A549 (cell line): ENCODE data around the gene CD3G. TPM values are rescaled to one million over a fixed set of nuclear protein-coding genes. Genes with fewer than 3 reads are reported as not detected.

ENCODE experiments used
- ATAC-seq, 2 experiments: fragments of 200-7000 bp in 1 of 2; fragments of >200 bp in 1 of 2; cut with Nextera tagmentation in 1 of 2; cut with Tn5 transposase in 1 of 2; 3 replicates each; pipeline versions ENCODE4 v1.8.0 to v1.9.1; 2018 to 2020; ENCODE audit warnings: mild to moderate bottlenecking in 1 of 2, moderate library complexity in 1 of 2
- CTCF ChIA-PET: fragments of 300-600 bp; sonication (Branson Sonifier 250); formaldehyde crosslinking; extraction: SDS; loops from one replicate; lab custom pipeline; 2021; ENCODE audit warnings: antibody characterized with exemption, inconsistent platforms; lab: Yijun Ruan, JAX
- POLR2A ChIA-PET: fragments of 350-600 bp; formaldehyde crosslinking; extraction: SDS; loops from one replicate; lab custom pipeline; 2021; ENCODE audit warnings: antibody characterized with exemption, inconsistent platforms; lab: Yijun Ruan, JAX
- DNase-seq, 2 experiments: peaks; one replicate each; pipeline versions ENCODE4 v3.0.0 to v3.0.0-alpha.2; 2011 to 2016; ENCODE audit warnings: low read depth in 1 of 2, low spot score in 1 of 2
- FAIRE-seq: peaks from 2 replicates; lab custom pipeline; 2011; peaks lifted over from hg19 to GRCh38; lab: Jason Lieb, UNC
- H3K27ac ChIP-seq, 2 experiments: fragments of >200 bp; sonication (Bioruptor Twin); formaldehyde crosslinking; 3 replicates each; pipeline ENCODE4 v1.5.1; 2016 to 2017
- H3K4me1 ChIP-seq: fragments of >200 bp; sonication (Bioruptor Twin); formaldehyde crosslinking; 3 replicates; pipeline ENCODE4 v1.6.1; 2016
- H3K4me2 ChIP-seq: fragments of >200 bp; sonication (Bioruptor Twin); formaldehyde crosslinking; 3 replicates; pipeline ENCODE4 v1.6.1; 2016
- H3K4me3 ChIP-seq: fragments of >200 bp; sonication (Bioruptor Twin); formaldehyde crosslinking; 3 replicates; pipeline ENCODE4 v1.5.1; 2016
- H3K9me3 ChIP-seq: fragments of >200 bp; sonication (Bioruptor Twin); formaldehyde crosslinking; 3 replicates; pipeline ENCODE4 v1.6.1; 2016
- BCL3 ChIP-seq: fragments of >200 bp; sonication (Bioruptor Twin); formaldehyde crosslinking; IDR thresholded peaks from 3 replicates; pipeline ENCODE4 v1.6.1; 2016
- BHLHE40 ChIP-seq: IDR thresholded peaks from 2 replicates; pipeline ENCODE4 v1.6.1; 2012; ENCODE audit warnings: low read depth, low read length, inconsistent platforms
- CBX2 ChIP-seq: fragments of 200-600 bp; sonication (generic); IDR thresholded peaks from 2 replicates; pipeline ENCODE4 v1.6.1; 2016; ENCODE audit warnings: low read depth, mild to moderate bottlenecking, borderline replicate concordance
- CBX8 ChIP-seq: fragments of 200-600 bp; sonication (generic); IDR thresholded peaks from 2 replicates; pipeline ENCODE4 v1.6.1; 2016
- E2F6 ChIP-seq: IDR thresholded peaks from 2 replicates; pipeline ENCODE4 v1.6.1; 2012; ENCODE audit warnings: low read depth, borderline replicate concordance
- EHF ChIP-seq: fragments of 250-450 bp; sonication (Bioruptor Pico); IDR thresholded peaks from 2 replicates; pipeline ENCODE4 v1.5.0; 2020; ENCODE audit warnings: mild to moderate bottlenecking
- ELK1 ChIP-seq: fragments of 150-350 bp; IDR thresholded peaks from 2 replicates; pipeline ENCODE4 v1.6.1; 2014; ENCODE audit warnings: low read depth, mild to moderate bottlenecking, low read length
- EP300 ChIP-seq, 2 experiments: fragments of >200 bp; sonication (Bioruptor Twin); formaldehyde crosslinking; IDR thresholded peaks; 2 replicates in 1 of 2; 3 replicates in 1 of 2; pipeline ENCODE4 v1.6.1; 2016 to 2017
- ESRRA ChIP-seq: fragments of 150-350 bp; IDR thresholded peaks from 2 replicates; pipeline ENCODE4 v1.6.1; 2014; ENCODE audit warnings: mild to moderate bottlenecking, low read length, borderline replicate concordance
- FOSB ChIP-seq: fragments of 250-450 bp; sonication (Bioruptor Pico); IDR thresholded peaks from 2 replicates; pipeline ENCODE4 v1.5.0; 2020; ENCODE audit warnings: mild to moderate bottlenecking, moderate library complexity
- FOXS1 ChIP-seq: fragments of 250-450 bp; sonication (Bioruptor Pico); IDR thresholded peaks from 2 replicates; pipeline ENCODE4 v1.5.0; 2020; ENCODE audit warnings: mild to moderate bottlenecking, moderate library complexity
- HOXA7 ChIP-seq: fragments of 250-450 bp; sonication (Bioruptor Pico); IDR thresholded peaks from 2 replicates; pipeline ENCODE4 v1.5.0; 2020; ENCODE audit warnings: mild to moderate bottlenecking, moderate library complexity
- JUN ChIP-seq, 2 experiments: fragments of >200 bp; sonication (Bioruptor Twin); formaldehyde crosslinking; IDR thresholded peaks; 2 replicates in 1 of 2; 3 replicates in 1 of 2; pipeline ENCODE4 v1.6.1; 2016 to 2017
- JUNB ChIP-seq: fragments of >200 bp; sonication (Bioruptor Twin); formaldehyde crosslinking; IDR thresholded peaks from 2 replicates; pipeline ENCODE4 v1.6.1; 2016
- KDM5A ChIP-seq: fragments of 200-600 bp; sonication (generic); IDR thresholded peaks from 2 replicates; pipeline ENCODE4 v1.6.1; 2016; ENCODE audit warnings: antibody characterized with exemption, mild to moderate bottlenecking
- MAX ChIP-seq: IDR thresholded peaks from 2 replicates; pipeline ENCODE4 v1.6.1; 2012
- MYC ChIP-seq: IDR thresholded peaks from 2 replicates; pipeline ENCODE4 v1.6.1; 2012; ENCODE audit warnings: mild to moderate bottlenecking, inconsistent platforms, low read length, improper control_type of control experiment, borderline replicate concordance
- NPAS2 ChIP-seq: fragments of 250-450 bp; sonication (Bioruptor Pico); IDR thresholded peaks from 2 replicates; pipeline ENCODE4 v1.8.0; 2022; ENCODE audit warnings: mild to moderate bottlenecking, moderate library complexity, borderline replicate concordance
- POLR2A ChIP-seq: IDR thresholded peaks from 2 replicates; pipeline ENCODE4 v1.6.1; 2012; ENCODE audit warnings: mild to moderate bottlenecking, low read length
- POLR2AphosphoS2 ChIP-seq: conservative IDR thresholded peaks from 2 replicates; pipeline ENCODE4 v1.6.1; 2012; ENCODE audit warnings: low read length, improper control_type of control experiment, inconsistent platforms
- RAD21 ChIP-seq, 2 experiments: fragments of >200 bp in 1 of 2; sonication (Bioruptor Twin) in 1 of 2; formaldehyde crosslinking in 1 of 2; IDR thresholded peaks in 1 of 2; conservative IDR thresholded peaks in 1 of 2; 2 replicates in 1 of 2; 3 replicates in 1 of 2; pipeline ENCODE4 v1.6.1; 2012 to 2018; ENCODE audit warnings: inconsistent platforms in 1 of 2
- REST ChIP-seq: fragments of 200-600 bp; sonication (generic); IDR thresholded peaks from 2 replicates; pipeline ENCODE4 v1.6.1; 2016; ENCODE audit warnings: antibody characterized with exemption, mild to moderate bottlenecking, moderate library complexity
- ZC3H11A ChIP-seq: fragments of 450-650 bp; IDR thresholded peaks from 2 replicates; pipeline ENCODE4 v1.6.1; 2014; ENCODE audit warnings: antibody characterized with exemption, mild to moderate bottlenecking
- WGBS: methylation state at CpG from one replicate; pipeline ENCODE4 v1.1.6; 2017; ENCODE audit errors: missing lambda C conversion rate; 5-methylcytosine and 5-hydroxymethylcytosine counted together
- polyA plus RNA-seq, 4 experiments: library from polyadenylated mRNA; depleted of rRNA in 3 of 4; stranded (reverse); fragments of >200 nt; fragmentation: RNase III in 1 of 4; extraction: RNeasy Plus Mini Kit Qiagen cat#74134 plus additional on column Dnase treatment in 1 of 4; gene quantifications; 2 replicates in 3 of 4; 3 replicates in 1 of 4; pipeline ENCODE4 v1.2.3, GENCODE V29; 2011 to 2017

CD3G gene
- polyA plus RNA-seq, 2 of the 4 experiments (the other 2 are of a cell fraction), result not detected

- Histone ChIP-seq H3K4me3 (no peak overlapping the region), H3K4me1 (no peaks in the 10 kb centered on the region), H3K9me3 (no peaks in the 10 kb centered on the region), H3K4me2 (no peak overlapping the region), H3K27ac (no peak overlapping the region)
- TF ChIP-seq RAD21 (conservative IDR thresholded peaks at IDR 0.05 in 1 of 2, IDR thresholded peaks at IDR 0.05 in 1 of 2), result no peak
- TF ChIP-seq JUNB, result no peak
- no peak for TF ChIP-seq FOSB (CRISPR knock-in tag)
- POLR2A ChIA-PET, result no interaction called here
- no peak for ATAC-seq
- CTCF ChIA-PET, result interaction anchor here (0.7 to 2.3 kb wide), 3 partner anchors 101 to 249 kb away, joined by 3 to 8 read pairs (median 3); no protein-coding TSS in a partner anchor
- DNase-seq, result no peak
- no peak for FAIRE-seq
These were observed 36.4 kb downstream of the CD3G start for GRCh38 chr11:118380571-118380970.

GRCh38 chr11:118382954-118383353 is 38.8 kb downstream of the CD3G start:
- no peak for DNase-seq
- TF ChIP-seq MYC, result no peak
- no peak for TF ChIP-seq EHF
- TF ChIP-seq ZC3H11A, result no peak
- TF ChIP-seq E2F6, result no peak
- TF ChIP-seq MAX, result no peak
- no peak for TF ChIP-seq HOXA7 (CRISPR knock-in tag)
- no peak for TF ChIP-seq EP300 (IDR thresholded peaks at IDR 0.05)
- TF ChIP-seq BCL3, result no peak
- no peak for TF ChIP-seq FOXS1
- no peak for TF ChIP-seq CBX8
- no peak for TF ChIP-seq ESRRA
- TF ChIP-seq POLR2AphosphoS2, result no peak
- no peak for TF ChIP-seq REST
- no peak for TF ChIP-seq CBX2
- no peak for TF ChIP-seq ELK1
- CTCF ChIA-PET, result interaction anchor here (0.6 kb wide), 1 partner anchor 244 kb away, joined by 3 read pairs; no protein-coding TSS in a partner anchor
- FAIRE-seq, result no peak
- POLR2A ChIA-PET, result no interaction called here
- Histone ChIP-seq H3K9me3 (no peaks in the 10 kb centered on the region), H3K4me1 (no peaks in the 10 kb centered on the region), H3K4me3 (no peak overlapping the region), H3K27ac (no peak overlapping the region), H3K4me2 (no peak overlapping the region)
- 96% methylated on average over 3 of the region's 3 CpGs for WGBS
- no peak for ATAC-seq

GRCh38 chr11:118383657-118384056 is 39.5 kb downstream of the CD3G start:
- Histone ChIP-seq H3K9me3 (no peaks in the 10 kb centered on the region), H3K4me2 (no peak overlapping the region), H3K4me1 (no peaks in the 10 kb centered on the region), H3K4me3 (no peak overlapping the region), H3K27ac (no peak overlapping the region)
- FAIRE-seq (no peak), DNase-seq (no peak), ATAC-seq (no peak)
- TF ChIP-seq POLR2A (no peak), KDM5A (no peak), ESRRA (no peak), NPAS2 (CRISPR knock-in tag) (no peak), BHLHE40 (no peak), JUN (IDR thresholded peaks at IDR 0.05) (no peak)
- WGBS, result 86% methylated on average over 3 of the region's 3 CpGs
- CTCF ChIA-PET, result interaction anchor here (0.6 kb wide), 1 partner anchor 244 kb away, joined by 3 read pairs; no protein-coding TSS in a partner anchor
- POLR2A ChIA-PET, result no interaction called here
